ENCODE measurements around the gene TTC19. TPM values are rescaled to one million over a fixed set of nuclear protein-coding genes. Genes with fewer than 3 reads are reported as not detected.

Gene TTC19
- total and polyA plus RNA-seq, 2 of the 8 experiments (the other 6 are each of a cell fraction or from before 2014, with no cell fraction given): 11.8 to 55.0 TPM

GRCh38 chr17:16023881-16024280, 24.3 kb downstream of the TTC19 start (continued):
- no peak for TF ChIP-seq GTF2F1 (IDR thresholded peaks at IDR 0.05; ENCODE audit: borderline replicate concordance, low read depth, low read length)
- no peak for TF ChIP-seq BCL11A (IDR thresholded peaks at IDR 0.05; ENCODE audit: low read depth in 2 of 2, low read length in 2 of 2)
- no peak for TF ChIP-seq TAF7 (optimal IDR thresholded peaks at IDR 0.05; ENCODE audit: borderline replicate concordance, low read depth, low read length)
- no peak for TF ChIP-seq EZH2 (IDR thresholded peaks at IDR 0.05; ENCODE audit: low read depth, low read length, severe bottlenecking)
- TF ChIP-seq RAD21 (IDR thresholded peaks at IDR 0.05 in 1 of 2, conservative IDR thresholded peaks at IDR 0.05 in 1 of 2; ENCODE audit: low read depth in 2 of 2, low read length in 2 of 2): no peak
- TF ChIP-seq CEBPB (IDR thresholded peaks at IDR 0.05; ENCODE audit: low read depth, low read length): no peak
- no peak for TF ChIP-seq CBX5 (IDR thresholded peaks at IDR 0.05; ENCODE audit: low read depth, low read length)
- no peak for TF ChIP-seq BACH1 (IDR thresholded peaks at IDR 0.05; ENCODE audit: low read length)

All from H1 (cell line).